HG03432 (cell line): ENCODE data around the gene TNF.

Experiments
- ATAC-seq: cut with Tn5 transposase; IDR thresholded peaks from one replicate; pipeline ENCODE4 v1.9.1; 2021; ENCODE audit warnings: mild to moderate bottlenecking, moderate library complexity; ENCODE audit not compliant: unreplicated experiment

TNF gene

DNA sequence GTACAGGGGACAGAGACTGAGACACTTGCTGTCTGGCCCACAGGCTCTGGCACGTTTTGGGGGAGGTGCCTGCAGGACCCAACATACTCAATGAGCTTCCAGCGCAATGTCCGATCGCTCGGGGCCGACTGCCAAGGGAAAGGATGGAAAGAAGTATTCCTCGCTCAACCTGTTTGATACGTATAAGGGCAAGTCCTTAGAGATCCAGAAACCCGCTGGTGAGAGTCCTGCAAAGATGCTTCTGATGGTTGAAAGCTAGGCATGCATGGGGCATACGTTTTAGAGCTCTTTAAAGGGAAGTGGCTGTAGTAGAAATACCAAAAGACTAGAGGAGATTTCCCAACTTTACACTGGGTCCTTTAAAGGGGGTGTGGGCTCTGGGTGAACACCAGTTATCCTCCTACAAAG is 47.3 kb downstream of the TNF start:
- ATAC-seq: no peak

DNA sequence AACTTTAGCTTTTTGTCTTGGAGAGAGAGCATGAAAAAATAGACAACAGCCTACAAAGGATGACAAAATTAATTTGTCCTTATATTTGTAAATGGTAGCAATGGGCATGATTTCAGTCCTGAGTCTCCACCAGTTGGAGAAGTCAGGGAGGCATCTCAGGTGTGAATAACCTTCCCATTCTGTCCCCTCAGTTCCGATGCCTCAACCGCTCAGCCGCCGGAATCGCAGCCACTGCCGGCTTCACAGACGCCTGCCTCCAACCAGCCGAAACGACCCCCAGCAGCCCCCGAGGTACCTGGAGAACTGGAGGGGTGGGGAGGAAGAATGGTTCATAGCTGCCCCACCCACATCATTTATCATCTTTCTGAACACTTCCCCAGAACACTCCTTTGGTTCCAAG is 48.7 kb downstream of the TNF start:
- ATAC-seq: no peak

DNA sequence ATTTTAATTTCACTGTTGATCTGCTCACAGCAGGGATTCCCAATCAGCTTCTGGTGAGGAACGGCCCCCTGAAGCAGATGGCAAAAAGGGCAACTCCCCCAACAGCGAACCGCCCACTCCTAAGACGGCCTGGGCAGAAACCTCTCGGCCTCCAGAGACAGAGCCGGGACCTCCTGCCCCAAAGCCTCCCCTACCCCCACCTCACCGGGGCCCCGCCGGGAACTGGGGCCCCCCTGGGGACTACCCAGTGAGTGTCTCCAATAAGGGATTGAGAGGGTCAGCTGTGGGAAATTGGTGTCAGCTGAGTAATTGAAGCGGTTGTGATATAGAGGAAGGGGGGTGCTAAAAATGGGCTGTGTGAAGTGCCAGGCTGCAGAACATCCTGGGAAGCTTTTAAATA is 51.6 kb downstream of the TNF start:
- no peak for ATAC-seq

DNA sequence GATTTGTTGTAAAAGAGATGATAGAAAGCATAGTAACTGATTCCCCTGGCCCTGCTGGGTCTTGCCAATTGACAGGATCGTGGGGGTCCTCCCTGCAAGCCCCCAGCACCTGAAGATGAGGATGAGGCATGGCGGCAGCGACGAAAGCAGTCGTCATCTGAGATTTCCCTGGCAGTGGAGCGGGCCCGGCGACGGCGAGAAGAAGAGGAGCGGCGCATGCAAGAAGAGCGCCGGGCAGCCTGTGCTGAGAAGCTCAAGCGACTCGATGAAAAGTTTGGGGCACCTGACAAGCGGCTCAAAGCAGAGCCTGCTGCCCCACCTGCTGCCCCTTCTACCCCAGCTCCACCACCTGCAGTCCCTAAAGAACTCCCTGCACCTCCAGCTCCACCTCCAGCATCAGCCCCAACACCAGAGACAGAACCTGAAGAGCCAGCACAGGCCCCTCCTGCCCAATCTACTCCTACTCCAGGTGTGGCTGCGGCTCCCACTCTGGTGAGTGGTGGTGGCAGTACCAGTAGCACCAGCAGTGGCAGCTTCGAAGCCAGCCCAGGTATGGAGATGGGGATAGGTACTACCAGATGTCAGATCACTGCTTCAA is 52.4 kb downstream of the TNF start:
- no peak for ATAC-seq
